Endothelial cell of umbilical vein (primary cell): ENCODE measurements around the gene KLHL30. TPM values are rescaled to one million over a fixed set of nuclear protein-coding genes. Genes with fewer than 3 reads are reported as not detected.

Experiments used
- BruUV-seq: library from RNA; stranded (reverse); fragments of 400-500 nt; replicated peaks from 2 replicates; lab custom pipeline; 2021; lab: Mats Ljungman, UMichigan
- CTCF ChIA-PET: fragments of 300-600, 350-600 bp; sonication (Branson Sonifier 250); formaldehyde crosslinking; loops from one replicate; lab custom pipeline; 2021; ENCODE audit warnings: antibody characterized with exemption, inconsistent platforms; lab: Charles Lee
- POLR2A ChIA-PET: fragments of 300-600, 350-600 bp; sonication (Branson Sonifier 250); formaldehyde crosslinking; loops from one replicate; lab custom pipeline; 2021; ENCODE audit warnings: antibody characterized with exemption, inconsistent platforms; lab: Charles Lee
- DNase-seq: peaks from one replicate; pipeline ENCODE4 v3.0.0-alpha.2; 2011; ENCODE audit warnings: low read depth, low spot score
- FAIRE-seq: peaks from 2 replicates; lab custom pipeline; 2011; peaks lifted over from hg19 to GRCh38; lab: Jason Lieb, UNC
- H2AFZ ChIP-seq: 2 replicates; pipeline ENCODE4 v1.6.0; 2012; ENCODE audit warnings: low read depth, low read length, control low read depth, inconsistent platforms
- H3K27ac ChIP-seq: 2 replicates; pipeline ENCODE4 v1.5.1; 2011; ENCODE audit warnings: low read depth, mild to moderate bottlenecking, control low read depth, low read length, moderate library complexity; ENCODE audit not compliant: insufficient read depth
- H3K27me3 ChIP-seq, 2 experiments: 2 replicates each; pipeline versions ENCODE4 v1.6.0 to v1.6.1; 2011; ENCODE audit warnings: low read length in 2 of 2, mixed read lengths in 1 of 2; ENCODE audit not compliant: control insufficient read depth in 2 of 2, insufficient read depth in 2 of 2
- H3K36me3 ChIP-seq, 2 experiments: 2 replicates in 1 of 2; 3 replicates in 1 of 2; pipeline ENCODE4 v1.5.1; 2011; ENCODE audit warnings: low read length in 2 of 2, mild to moderate bottlenecking in 1 of 2, moderate library complexity in 1 of 2; ENCODE audit not compliant: control insufficient read depth in 2 of 2, insufficient read depth in 2 of 2; ENCODE audit errors: extremely low read depth in 1 of 2
- H3K4me1 ChIP-seq: 3 replicates; pipeline ENCODE4 v1.5.1; 2011; ENCODE audit warnings: mild to moderate bottlenecking, low read length; ENCODE audit not compliant: control insufficient read depth, insufficient read depth; ENCODE audit errors: extremely low read depth
- H3K4me2 ChIP-seq: 2 replicates; pipeline ENCODE4 v1.6.1; 2011; ENCODE audit warnings: low read length, control low read depth, mixed read lengths; ENCODE audit not compliant: insufficient read depth
- H3K4me3 ChIP-seq, 3 experiments: fragments of 200-600 bp in 1 of 3; sonication (generic), shearing (Covaris generic) in 1 of 3; replicated peaks in 1 of 3; 2 replicates each; pipeline ENCODE4 v1.5.1; 2011 to 2016; ENCODE audit warnings: control low read depth in 3 of 3, low read length in 3 of 3, mild to moderate bottlenecking in 2 of 3, inconsistent platforms in 1 of 3, low read depth in 1 of 3, moderate library complexity in 1 of 3; ENCODE audit not compliant: insufficient read depth in 1 of 3
- H3K79me2 ChIP-seq: 2 replicates; pipeline ENCODE4 v1.6.0; 2012; ENCODE audit warnings: low read length, inconsistent platforms; ENCODE audit not compliant: control insufficient read depth, insufficient read depth
- H3K9ac ChIP-seq: replicated peaks from 2 replicates; pipeline ENCODE3; 2011; ENCODE audit warnings: low read length, control low read depth; ENCODE audit not compliant: insufficient read depth; ENCODE audit errors: extremely low read depth
- H3K9me1 ChIP-seq: replicated peaks from 3 replicates; pipeline ENCODE4 v1.6.0; 2011; ENCODE audit warnings: mild to moderate bottlenecking, low read length; ENCODE audit not compliant: control insufficient read depth, insufficient read depth; ENCODE audit errors: extremely low read depth
- H3K9me3 ChIP-seq: replicated peaks from 2 replicates; pipeline ENCODE4 v1.5.1; 2012; ENCODE audit warnings: low read length, inconsistent platforms; ENCODE audit not compliant: control insufficient read depth, insufficient read depth
- H4K20me1 ChIP-seq: replicated peaks from 2 replicates; pipeline ENCODE3; 2011; ENCODE audit warnings: mild to moderate bottlenecking, low read length; ENCODE audit not compliant: control insufficient read depth, insufficient read depth; ENCODE audit errors: extremely low read depth
- CTCF ChIP-seq, 2 donors: IDR thresholded peaks; 1 replicate in 1 of 2; 2 replicates in 1 of 2; pipeline ENCODE4 v1.5.1; 2011; ENCODE audit warnings: low read length in 2 of 2, mild to moderate bottlenecking in 2 of 2, moderate library complexity in 2 of 2, control low read depth in 1 of 2, inconsistent platforms in 1 of 2, low read depth in 1 of 2; ENCODE audit not compliant: insufficient read depth in 1 of 2; ENCODE audit errors: extremely low read depth in 1 of 2
- GATA2 ChIP-seq: IDR thresholded peaks from 2 replicates; pipeline ENCODE4 v1.7.0; 2011; ENCODE audit warnings: low read depth, mild to moderate bottlenecking, moderate library complexity, mixed read lengths, low read length; ENCODE audit not compliant: insufficient read length, insufficient read depth
- MYC ChIP-seq: IDR thresholded peaks from one replicate; pipeline ENCODE4 v1.6.1; 2011; ENCODE audit warnings: mild to moderate bottlenecking, low read depth, low read length
- POLR2A ChIP-seq: IDR thresholded peaks from 2 replicates; pipeline ENCODE4 v1.6.1; 2012; ENCODE audit warnings: low read depth, mild to moderate bottlenecking, control low read depth, low read length
- POLR2AphosphoS5 ChIP-seq: IDR thresholded peaks from 2 replicates; pipeline ENCODE4 v1.6.1; 2012; ENCODE audit warnings: low read depth, mild to moderate bottlenecking, control low read depth, low read length, moderate library complexity; ENCODE audit not compliant: insufficient read depth
- dilution Hi-C: fragments of 300-500 bp; cut with MboI; formaldehyde crosslinking; loops from one replicate; pipeline ENCODE4 v1.15.0; 2019; ENCODE audit warnings: low sequenced_read_pairs; ENCODE audit not compliant: extremely low pct_ligation_motif_present
- intact Hi-C: fragments of 100-400 bp; cut with micrococcal nuclease; formaldehyde crosslinking; loops from one replicate; pipeline ENCODE4 v1.10.0; 2022
- polyA plus RNA-seq, 4 experiments: library from polyadenylated mRNA; depleted of rRNA in 3 of 4; stranded (reverse) in 3 of 4; unstranded in 1 of 4; fragments of >200 nt; gene quantifications; 2 replicates each; pipeline versions ENCODE4 v1.2.1 to v1.2.3, GENCODE V29; 2011 to 2012; ENCODE audit warnings: missing spikeins in 1 of 4
- total RNA-seq: library from RNA; stranded (reverse); gene quantifications from 2 replicates; pipeline ENCODE4 v1.2.3, GENCODE V29; 2021

Gene KLHL30
- total and polyA plus RNA-seq, 2 donors (not counting 3 experiments of a cell fraction or from before 2014, with no cell fraction given), result not detected

- DNase-seq, result peak; percentile 16
- H3K4me1 ChIP-seq, result no peaks in the 10 kb centered on the region
Observed at GRCh38 chr2:238141541-238142318, 3.3 kb downstream of the KLHL30 start.

GRCh38 chr2:238142382-238143205 is 4.1 kb downstream of the KLHL30 start:
- H2AFZ ChIP-seq, result no peak overlapping the region
- no peaks in the 10 kb centered on the region for H3K9me3 ChIP-seq
- no TSS peak for BruUV-seq
- ChIA-PET POLR2A (no interaction called here), CTCF (no interaction called here)
- H3K9ac ChIP-seq, result no peak overlapping the region
- no peak for TF ChIP-seq CTCF (IDR thresholded peaks at IDR 0.05; ENCODE audit: extremely low read depth in 1 of 2, insufficient read depth in 1 of 2, low read depth in 1 of 2, low read length in 2 of 2)
- dilution Hi-C loops (no loop called here), intact Hi-C loops (loop anchor here (2.0 kb wide), 1 partner anchor 34 kb away; no protein-coding TSS in a partner anchor)
- no peaks in the 10 kb centered on the region for H3K9me1 ChIP-seq
- no peaks in the 10 kb centered on the region for H3K79me2 ChIP-seq
- no peaks in the 10 kb centered on the region for H4K20me1 ChIP-seq
- no peaks in the 10 kb centered on the region for H3K4me1 ChIP-seq
- no peak overlapping the region for H3K27ac ChIP-seq
- H3K4me2 ChIP-seq, result no peak overlapping the region
- H3K36me3 ChIP-seq, result no peaks in the 10 kb centered on the region
- no peak overlapping the region for H3K4me3 ChIP-seq
- FAIRE-seq (no peak), DNase-seq (no peak)
- H3K27me3 ChIP-seq, result no peaks in the 10 kb centered on the region

More at GRCh38 chr2:238141541-238142318, 3.3 kb downstream of the KLHL30 start:
- dilution Hi-C loops (no loop called here), intact Hi-C loops (loop anchor here (2.0 kb wide), 1 partner anchor 33 kb away; no protein-coding TSS in a partner anchor)
- Histone ChIP-seq H3K4me2 (no peak overlapping the region), H2AFZ (no peak overlapping the region), H3K4me3 (no peak overlapping the region), H3K9me3 (no peaks in the 10 kb centered on the region), H3K9ac (no peak overlapping the region), H4K20me1 (no peaks in the 10 kb centered on the region), H3K36me3 (no peaks in the 10 kb centered on the region), H3K27ac (no peak overlapping the region), H3K79me2 (no peaks in the 10 kb centered on the region), H3K9me1 (no peaks in the 10 kb centered on the region), H3K27me3 (no peaks in the 10 kb centered on the region)
- no TSS peak for BruUV-seq
- CTCF ChIA-PET, result no interaction called here
- FAIRE-seq, result no peak
- POLR2A ChIA-PET, result no interaction called here
- TF ChIP-seq POLR2AphosphoS5 (no peak), MYC (no peak), POLR2A (no peak), GATA2 (no peak)
